Panc1 (cell line): Measurements from ENCODE around the gene APOBR.

Experiments used
- CTCF ChIP-seq: fragments of 450-650 bp; IDR thresholded peaks from 2 replicates; pipeline ENCODE4 v1.5.1; 2017; ENCODE audit warnings: mild to moderate bottlenecking
- POLR2AphosphoS5 ChIP-seq: IDR thresholded peaks from 2 replicates; pipeline ENCODE4 v1.6.1; 2012; ENCODE audit warnings: mild to moderate bottlenecking, low read depth, low read length, moderate library complexity
- SIN3A ChIP-seq: IDR thresholded peaks from 2 replicates; pipeline ENCODE4 v1.6.1; 2012; ENCODE audit warnings: low read depth, mild to moderate bottlenecking, low read length, moderate library complexity, borderline replicate concordance; ENCODE audit not compliant: insufficient read depth

- TF ChIP-seq CTCF = no peak
- no peak for TF ChIP-seq POLR2AphosphoS5
- no peak for TF ChIP-seq SIN3A
These were observed 43.7 kb downstream of the APOBR start for GRCh38 chr16:28537964-28538732.
